HepG2 (cell line): Measurements from ENCODE around the gene DCK. TPM values are rescaled to one million over a fixed set of nuclear protein-coding genes. Genes with fewer than 3 reads are reported as not detected.

ENCODE experiments used
- ATF5 ChIP-seq: sonication (generic); formaldehyde crosslinking; IDR thresholded peaks from 2 replicates; pipeline ENCODE4 v1.4.0; 2020; ENCODE audit warnings: mild to moderate bottlenecking, low read depth, missing genetic modification reagents
- BRD4 ChIP-seq: sonication (generic); formaldehyde crosslinking; IDR thresholded peaks from 2 replicates; pipeline ENCODE4 v1.4.0; 2020; ENCODE audit warnings: missing genetic modification reagents
- CEBPZ ChIP-seq: IDR thresholded peaks from 2 replicates; pipeline ENCODE4 v1.6.1; 2012; ENCODE audit warnings: low read length, improper control_type of control experiment
- FOXP4 ChIP-seq: sonication (generic); formaldehyde crosslinking; IDR thresholded peaks from 2 replicates; pipeline ENCODE4 v1.4.0; 2020; ENCODE audit warnings: missing genetic modification reagents
- GABPA ChIP-seq, 2 experiments: IDR thresholded peaks; 2 replicates each; pipeline ENCODE4 v1.6.1; 2011 to 2016; ENCODE audit warnings: low read depth in 2 of 2, low read length in 1 of 2, missing biosample characterization in 1 of 2, missing genetic modification characterization in 1 of 2
- JARID2 ChIP-seq: sonication (generic); formaldehyde crosslinking; IDR thresholded peaks from 2 replicates; pipeline ENCODE4 v1.8.1; 2023; ENCODE audit warnings: missing genetic modification reagents, inconsistent platforms; ENCODE audit not compliant: insufficient replicate concordance
- MTERF4 ChIP-seq: sonication (generic); formaldehyde crosslinking; IDR thresholded peaks from 2 replicates; pipeline ENCODE4 v1.8.0; 2023; ENCODE audit warnings: mild to moderate bottlenecking, missing genetic modification reagents
- NFATC3 ChIP-seq: sonication (generic); formaldehyde crosslinking; IDR thresholded peaks from 2 replicates; pipeline ENCODE4 v1.5.1; 2020; ENCODE audit warnings: mild to moderate bottlenecking, missing genetic modification reagents
- PAWR ChIP-seq: sonication (generic); formaldehyde crosslinking; IDR thresholded peaks from 2 replicates; pipeline ENCODE4 v1.4.0; 2020; ENCODE audit warnings: missing genetic modification reagents, mild to moderate bottlenecking, borderline replicate concordance
- PRMT3 ChIP-seq: sonication (generic); formaldehyde crosslinking; IDR thresholded peaks from 2 replicates; pipeline ENCODE4 v1.8.1; 2022; ENCODE audit warnings: low read depth, mild to moderate bottlenecking, moderate library complexity, missing genetic modification reagents, borderline replicate concordance
- SIN3A ChIP-seq: IDR thresholded peaks from 2 replicates; pipeline ENCODE4 v1.6.1; 2011; ENCODE audit warnings: low read depth, mild to moderate bottlenecking, control low read depth, low read length, borderline replicate concordance
- TARDBP ChIP-seq: sonication (generic); formaldehyde crosslinking; IDR thresholded peaks from 2 replicates; pipeline ENCODE4 v1.8.0; 2022; ENCODE audit warnings: mild to moderate bottlenecking, missing genetic modification reagents
- TRIM22 ChIP-seq: fragments of 450-650 bp; IDR thresholded peaks from 2 replicates; pipeline ENCODE4 v1.6.1; 2017
- TSC22D2 ChIP-seq: sonication (generic); formaldehyde crosslinking; IDR thresholded peaks from 2 replicates; pipeline ENCODE4 v1.5.1; 2020; ENCODE audit warnings: missing genetic modification reagents, mild to moderate bottlenecking, borderline replicate concordance
- ZNF576 ChIP-seq: sonication (generic); formaldehyde crosslinking; IDR thresholded peaks from 2 replicates; pipeline ENCODE4 v1.4.0; 2020; ENCODE audit warnings: mild to moderate bottlenecking, missing genetic modification reagents
- ZNF589 ChIP-seq: sonication (generic); formaldehyde crosslinking; conservative IDR thresholded peaks from 2 replicates; pipeline ENCODE4 v1.8.0; 2022; ENCODE audit warnings: mild to moderate bottlenecking, moderate library complexity, missing genetic modification reagents
- ZNF773 ChIP-seq: sonication (generic); formaldehyde crosslinking; IDR thresholded peaks from 2 replicates; pipeline ENCODE4 v1.4.0; 2020; ENCODE audit warnings: missing genetic modification reagents, borderline replicate concordance
- polyA plus RNA-seq, 8 experiments: library from polyadenylated mRNA; depleted of rRNA in 3 of 8; stranded (reverse) in 7 of 8; unstranded in 1 of 8; fragments of >200 nt; fragmentation: Illumina TruSeq in 4 of 8; extraction: Trizol in 4 of 8; gene quantifications; 2 replicates each; pipeline versions ENCODE4 v1.2.1 to v1.2.3, GENCODE V29; 2011 to 2016; ENCODE audit warnings: low read depth in 4 of 8, missing spikeins in 1 of 8, mixed read lengths in 1 of 8; ENCODE audit not compliant: insufficient read depth in 1 of 8
- total RNA-seq, 5 experiments: library from RNA; depleted of rRNA; stranded (reverse); fragments of >200 nt; fragmentation: Illumina TruSeq; extraction: Trizol; gene quantifications; 2 replicates each; pipeline ENCODE4 v1.2.3, GENCODE V29; 2016; ENCODE audit warnings: low read depth in 1 of 5

The DCK gene
- total and polyA plus RNA-seq, 2 of the 13 experiments (the other 11 are each of a cell fraction or from before 2014, with no cell fraction given) = 5.7 to 21.8 TPM

GRCh38 chr4:70993181-70994068 is at the start of gene DCK (continued):
- no peak for TF ChIP-seq CEBPZ
- 0 out of 2 replicates have a peak, but pooled peaks have one; percentile 37 for TF ChIP-seq ZNF589
- peak; percentile 41; the same call in 1 of the 2 replicates for TF ChIP-seq GABPA (IDR thresholded peaks at IDR 0.05; ENCODE audit: low read depth, low read length)
- peak; percentile 61 for TF ChIP-seq GABPA (CRISPR knock-in tag; IDR thresholded peaks at IDR 0.05; ENCODE audit: low read depth)
- peak; percentile 37; the same call in 1 of the 2 replicates for TF ChIP-seq NFATC3 (CRISPR knock-in tag)
- TF ChIP-seq PAWR = no peak
- no peak for TF ChIP-seq JARID2 (CRISPR knock-in tag)
- TF ChIP-seq TARDBP (CRISPR knock-in tag) = peak; percentile 90
- peak; percentile 80; the same call in 1 of the 2 replicates for TF ChIP-seq PRMT3 (CRISPR knock-in tag)
- no peak; the same call in 1 of the 2 replicates for TF ChIP-seq MTERF4 (CRISPR knock-in tag)
- no peak for TF ChIP-seq ZNF773
- TF ChIP-seq TSC22D2 (CRISPR knock-in tag) = peak; percentile 53; the same call in 1 of the 2 replicates
- no peak for TF ChIP-seq BRD4 (CRISPR knock-in tag)
- TF ChIP-seq ZNF576 = no peak
- TF ChIP-seq FOXP4 (CRISPR knock-in tag) = no peak; the same call in 1 of the 2 replicates
- no peak for TF ChIP-seq TRIM22
- no peak for TF ChIP-seq ATF5 (CRISPR knock-in tag)
- TF ChIP-seq SIN3A = peak; percentile 97
